GM21529 (cell line): Measurements from ENCODE around the gene SH3D19.
"Not testable (repeated sequence)": the region's sequence is repeated elsewhere in the genome, so short reads cannot be mapped to it uniquely, and the experiment has no call there.

ENCODE experiments used
- ATAC-seq: cut with Tn5 transposase; IDR thresholded peaks from one replicate; pipeline ENCODE4 v1.9.1; 2021; ENCODE audit not compliant: unreplicated experiment

SH3D19 gene

DNA sequence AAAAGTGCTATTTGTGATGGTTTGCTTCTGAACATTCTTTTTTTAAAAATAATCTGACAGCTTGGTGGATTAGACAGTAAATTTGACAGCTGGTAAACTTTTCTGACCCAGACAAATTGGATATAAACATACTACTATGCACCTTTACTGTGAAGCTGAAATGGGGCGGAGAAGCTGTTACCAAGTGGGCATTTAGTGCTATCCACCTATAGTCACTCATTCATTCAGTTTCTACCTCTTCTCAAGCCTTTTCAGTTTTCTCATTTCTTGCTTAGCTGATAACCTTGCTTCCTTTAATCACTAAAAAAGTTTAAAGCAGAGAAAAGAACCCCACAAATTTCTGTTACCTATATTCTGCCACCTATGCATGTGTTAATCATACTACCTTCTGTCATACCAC, 220.8 kb downstream of the SH3D19 start:
- no peak for ATAC-seq

GRCh38 chr4:151103758-151104157, 221.6 kb downstream of the SH3D19 start:
- ATAC-seq, result no peak

DNA sequence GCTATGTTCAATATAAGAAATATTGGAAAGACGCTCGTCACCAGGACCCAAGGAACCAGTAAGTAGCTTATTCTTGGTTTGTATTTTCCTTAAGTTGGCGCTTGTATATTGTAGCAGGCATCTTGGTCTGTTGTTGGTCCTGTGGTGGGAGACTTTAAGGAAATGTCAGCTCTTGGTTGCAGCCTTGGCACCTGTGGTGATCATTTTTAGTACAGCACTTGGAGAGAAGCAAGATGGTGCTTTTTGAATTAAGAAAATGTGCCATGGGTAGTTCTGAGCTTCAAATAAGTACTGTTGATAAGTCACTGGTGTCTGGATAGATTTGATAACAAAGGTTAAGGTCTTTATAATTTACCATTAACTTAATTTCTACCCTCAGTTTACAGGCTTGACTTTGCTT, 224.9 kb downstream of the SH3D19 start:
- no peak for ATAC-seq

DNA sequence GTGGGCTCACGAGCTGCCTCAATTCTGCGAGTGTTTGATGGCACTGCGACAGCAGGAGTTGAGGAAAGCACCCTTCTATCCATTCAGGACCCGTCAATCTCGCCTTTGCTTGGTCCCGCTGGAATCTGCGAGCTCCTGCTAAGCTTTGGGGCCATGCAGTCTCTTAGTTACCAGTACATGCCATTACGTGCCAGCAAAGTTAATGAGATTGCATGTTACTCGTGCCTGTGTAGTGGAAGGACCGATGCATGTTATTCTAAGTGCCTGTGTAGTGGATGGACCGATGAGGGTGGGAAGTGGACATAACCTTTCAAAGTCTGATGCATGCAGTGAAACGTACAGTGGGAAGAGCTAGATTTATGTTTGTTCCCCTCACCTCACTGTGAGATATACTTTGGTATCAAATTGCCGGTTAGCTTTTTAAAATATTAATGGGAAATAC, 225.4 kb downstream of the SH3D19 start:
- peak; percentile 1 for ATAC-seq

DNA sequence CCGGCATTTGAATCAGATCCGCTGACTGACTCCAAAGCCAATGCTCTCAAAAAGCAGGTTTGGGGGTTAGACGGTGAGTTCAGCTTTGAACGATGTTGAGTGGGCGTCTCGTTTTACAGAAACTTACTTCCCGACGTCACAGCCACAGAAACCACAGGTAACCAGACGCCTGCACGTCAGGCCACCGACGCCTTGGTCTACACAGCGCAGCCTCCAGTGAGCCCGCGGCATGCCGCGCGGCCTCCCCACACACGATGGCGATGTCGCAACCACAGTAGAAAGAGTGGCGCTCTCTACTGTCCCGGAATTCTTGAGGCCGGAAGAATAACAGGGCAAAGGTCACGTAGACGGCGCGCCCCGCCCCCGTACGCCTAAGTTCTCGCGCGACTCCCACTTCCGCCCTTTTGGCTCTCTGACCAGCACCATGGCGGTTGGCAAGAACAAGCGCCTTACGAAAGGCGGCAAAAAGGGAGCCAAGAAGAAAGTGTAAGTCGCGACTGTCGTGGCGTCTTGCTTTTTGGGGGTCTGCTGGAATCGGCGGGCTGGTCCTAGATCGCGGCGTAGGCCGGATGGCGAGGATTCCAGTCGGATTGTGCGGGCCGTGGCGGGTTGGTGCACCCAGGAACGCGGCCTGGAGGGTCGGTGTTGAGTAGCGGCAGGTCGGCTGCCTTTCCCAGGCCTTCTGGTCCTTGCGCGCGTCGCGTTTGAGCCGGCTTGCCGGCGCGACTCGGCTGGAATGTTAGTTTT, 226.0 kb downstream of the SH3D19 start, which contains the start of gene RPS3A:
Gene RPS3A (plus strand): TSS at position 400 of the 747 bp plus-strand sequence. CDS start 25 bp downstream, at position 425.
- ATAC-seq, result peak; percentile 93

- no peak for ATAC-seq
These were observed 226.5 kb downstream of the SH3D19 start for GRCh38 chr4:151098979-151099228.

- ATAC-seq, result no peak
These were observed 227.6 kb downstream of the SH3D19 start for GRCh38 chr4:151097759-151098158.

DNA sequence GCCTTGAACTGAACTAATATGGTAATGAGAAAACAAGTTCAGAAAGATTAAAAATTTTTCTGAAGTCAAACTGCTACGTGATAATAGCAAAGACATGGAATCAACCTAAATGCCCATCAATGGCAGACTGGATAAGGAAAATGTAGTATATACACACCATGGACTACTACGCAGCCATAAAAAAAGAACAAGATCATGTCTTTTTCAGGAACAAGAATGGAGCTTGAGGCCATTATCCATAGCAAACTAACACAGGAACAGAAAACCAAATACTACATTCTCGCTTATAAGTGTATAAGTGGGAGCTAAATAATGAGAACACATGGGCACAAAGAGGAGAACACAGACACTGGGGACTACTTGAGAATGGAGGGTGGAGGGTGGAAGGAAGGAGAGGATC, 230.3 kb downstream of the SH3D19 start:
- no peak for ATAC-seq

DNA sequence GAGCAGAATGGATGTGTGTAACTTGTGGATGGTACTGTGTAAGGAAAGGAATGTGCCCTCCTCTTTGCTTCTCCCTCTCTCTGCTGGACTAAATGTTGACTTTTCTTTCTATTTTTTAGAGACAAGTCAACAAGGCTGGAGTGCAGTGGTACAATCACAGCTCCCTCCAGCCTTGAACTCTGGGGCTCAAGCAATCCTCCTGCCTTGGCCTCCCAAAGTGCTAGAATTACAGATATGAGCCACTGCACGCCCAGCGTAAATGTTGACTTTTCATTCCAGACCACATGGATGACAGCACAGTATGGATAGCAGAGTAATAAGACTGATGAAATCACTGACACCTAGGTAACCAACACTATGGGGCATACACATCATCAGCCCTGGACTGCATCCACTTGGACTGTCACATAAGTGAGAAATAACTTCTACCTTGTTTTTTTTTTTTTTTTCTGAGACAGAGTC, 231.1 kb downstream of the SH3D19 start:
- ATAC-seq, result no peak

DNA sequence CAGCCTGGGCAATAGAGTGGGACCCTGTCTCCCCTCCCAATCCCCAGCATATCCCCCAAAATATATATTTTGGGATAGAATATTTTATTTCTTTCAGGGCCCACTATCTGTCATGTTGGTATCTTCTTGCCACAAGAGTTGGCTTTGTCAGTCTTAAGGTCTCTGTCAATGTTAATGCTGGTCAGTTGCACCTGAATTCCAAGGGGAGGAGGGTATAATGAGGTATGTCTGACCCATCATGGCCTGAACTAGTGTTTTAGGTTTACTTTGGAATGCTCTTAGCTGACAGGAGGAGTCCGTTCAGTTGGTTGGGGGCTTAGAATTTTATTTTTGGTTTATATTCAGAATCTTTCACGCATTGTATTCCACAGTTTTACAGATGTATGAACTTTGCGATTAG, 232.2 kb downstream of the SH3D19 start:
- no peak for ATAC-seq

- no peak for ATAC-seq
These were observed 232.9 kb downstream of the SH3D19 start for GRCh38 chr4:151092488-151092887.

DNA sequence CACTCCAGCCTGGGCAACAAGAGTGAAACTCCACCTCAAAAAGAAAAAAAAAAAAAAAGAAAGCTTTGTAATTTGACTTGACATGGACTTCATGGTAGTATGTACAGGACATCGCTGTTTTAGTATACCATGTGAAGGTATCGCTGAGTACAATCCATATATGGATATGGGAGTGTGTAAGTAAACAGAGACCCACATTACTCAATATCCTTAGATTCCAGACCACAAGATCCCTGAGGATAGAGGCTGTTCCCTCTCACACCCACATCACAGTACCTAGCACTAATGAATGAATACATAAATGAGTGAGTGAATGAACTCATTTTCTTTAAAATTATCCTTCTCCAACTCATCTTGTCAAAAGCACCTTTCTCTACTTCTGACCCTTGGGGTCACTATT, 234.4 kb downstream of the SH3D19 start:
- ATAC-seq, result no peak

- ATAC-seq, result no peak
These were observed 237.9 kb downstream of the SH3D19 start for GRCh38 chr4:151087467-151087866.

DNA sequence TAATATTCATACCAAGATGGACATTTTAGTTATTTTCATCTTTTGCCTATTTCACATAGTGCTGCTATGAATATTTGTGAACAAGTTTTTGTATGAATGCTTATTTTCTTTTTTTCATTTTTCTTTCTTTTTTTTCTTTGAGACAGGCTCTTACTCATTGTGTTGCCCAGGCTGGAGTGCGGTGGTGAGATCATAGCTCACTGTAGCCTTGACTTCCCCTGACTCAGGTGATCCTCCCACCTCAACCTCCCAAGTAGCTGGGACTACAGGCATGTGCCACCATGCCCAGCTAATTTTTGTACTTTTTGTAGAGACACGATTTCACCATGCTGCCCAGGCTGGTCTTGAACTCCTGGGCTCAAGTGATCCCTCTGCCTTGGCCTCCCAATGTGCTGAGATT, 247.4 kb downstream of the SH3D19 start:
- ATAC-seq, result not testable (repeated sequence)

- no peak for ATAC-seq
These were observed 250.9 kb downstream of the SH3D19 start for GRCh38 chr4:151074416-151074916.
